Prostate gland (tissue), 2 donors: ENCODE results near the gene PCNX1.

Experiments used
- POLR2A ChIP-seq: fragments of 450-650 bp; IDR thresholded peaks from one replicate; pipeline ENCODE4 v1.6.1; 2016; ENCODE audit warnings: antibody characterized with exemption, mild to moderate bottlenecking
- POLR2AphosphoS5 ChIP-seq: sonication (generic); formaldehyde crosslinking; IDR thresholded peaks from one replicate; pipeline ENCODE4 v1.6.1; 2017; ENCODE audit warnings: antibody characterized with exemption
- TF ChIP-seq, protein P1 (sequence below), 4 experiments: fragments of 200-600 bp in 2 of 4; fragments of 450-650 bp in 2 of 4; sonication (generic) in 2 of 4; IDR thresholded peaks; 1 replicate in 3 of 4; 2 replicates in 1 of 4; pipeline ENCODE4 v1.5.1; 2016 to 2019; ENCODE audit warnings: antibody characterized with exemption in 4 of 4, mild to moderate bottlenecking in 2 of 4, moderate library complexity in 2 of 4

DNA sequence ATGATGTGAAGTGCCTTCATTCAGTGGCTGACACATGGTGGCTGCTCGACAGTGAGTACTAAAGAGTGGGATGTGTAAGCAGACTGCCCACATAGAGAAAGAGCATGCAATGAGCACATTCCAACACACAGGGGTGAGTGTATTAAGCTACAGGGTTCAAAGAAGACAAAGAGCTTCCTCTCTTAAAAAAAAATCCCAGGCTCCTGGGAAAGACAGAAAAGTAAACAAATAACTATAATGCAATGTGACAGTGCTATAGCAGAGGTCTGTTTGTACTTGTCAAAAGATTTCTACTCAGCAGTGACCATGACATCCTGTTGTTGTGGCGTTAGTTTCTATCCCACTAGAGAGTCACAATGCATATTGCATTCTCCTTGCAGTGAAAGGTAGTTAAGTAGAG, 12.4 kb upstream of the PCNX1 start:
- TF ChIP-seq POLR2AphosphoS5 (no peak), POLR2A (no peak)
- TF ChIP-seq, protein P1, sequence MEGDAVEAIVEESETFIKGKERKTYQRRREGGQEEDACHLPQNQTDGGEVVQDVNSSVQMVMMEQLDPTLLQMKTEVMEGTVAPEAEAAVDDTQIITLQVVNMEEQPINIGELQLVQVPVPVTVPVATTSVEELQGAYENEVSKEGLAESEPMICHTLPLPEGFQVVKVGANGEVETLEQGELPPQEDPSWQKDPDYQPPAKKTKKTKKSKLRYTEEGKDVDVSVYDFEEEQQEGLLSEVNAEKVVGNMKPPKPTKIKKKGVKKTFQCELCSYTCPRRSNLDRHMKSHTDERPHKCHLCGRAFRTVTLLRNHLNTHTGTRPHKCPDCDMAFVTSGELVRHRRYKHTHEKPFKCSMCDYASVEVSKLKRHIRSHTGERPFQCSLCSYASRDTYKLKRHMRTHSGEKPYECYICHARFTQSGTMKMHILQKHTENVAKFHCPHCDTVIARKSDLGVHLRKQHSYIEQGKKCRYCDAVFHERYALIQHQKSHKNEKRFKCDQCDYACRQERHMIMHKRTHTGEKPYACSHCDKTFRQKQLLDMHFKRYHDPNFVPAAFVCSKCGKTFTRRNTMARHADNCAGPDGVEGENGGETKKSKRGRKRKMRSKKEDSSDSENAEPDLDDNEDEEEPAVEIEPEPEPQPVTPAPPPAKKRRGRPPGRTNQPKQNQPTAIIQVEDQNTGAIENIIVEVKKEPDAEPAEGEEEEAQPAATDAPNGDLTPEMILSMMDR (IDR thresholded peaks at IDR 0.05) = no peak
